BJ (cell line): ENCODE data around the gene FHAD1. TPM values are rescaled to one million over a fixed set of nuclear protein-coding genes. Genes with fewer than 3 reads are reported as not detected.

Experiments used
- CTCF ChIA-PET: fragments of 350-600 bp; formaldehyde crosslinking; extraction: SDS; loops from one replicate; lab custom pipeline; 2021; ENCODE audit warnings: antibody characterized with exemption, inconsistent platforms; lab: Yijun Ruan, JAX
- POLR2A ChIA-PET: fragments of 300-600 bp; sonication (Branson Sonifier 250); formaldehyde crosslinking; extraction: SDS; loops from one replicate; lab custom pipeline; 2021; ENCODE audit warnings: antibody characterized with exemption; lab: Charles Lee
- DNase-seq: peaks from one replicate; pipeline ENCODE4 v3.0.0-alpha.2; 2011; ENCODE audit warnings: low read depth
- H3K27me3 ChIP-seq: 2 replicates; pipeline ENCODE4 v1.6.0; 2011; ENCODE audit warnings: low read length; ENCODE audit not compliant: control insufficient read depth, insufficient read depth
- H3K36me3 ChIP-seq: 2 replicates; pipeline ENCODE4 v1.5.1; 2011; ENCODE audit warnings: low read length; ENCODE audit not compliant: control insufficient read depth, insufficient read depth
- H3K4me3 ChIP-seq: 2 replicates; pipeline ENCODE4 v1.5.1; 2011; ENCODE audit warnings: low read depth, mild to moderate bottlenecking, control low read depth, low read length
- polyA plus RNA-seq: library from polyadenylated mRNA; depleted of rRNA; stranded (reverse); fragments of >200 nt; gene quantifications from 2 replicates; pipeline ENCODE4 v1.2.3, GENCODE V29; 2011
- TF ChIP-seq, protein P1 (sequence below): IDR thresholded peaks from 2 replicates; pipeline ENCODE4 v1.5.1; 2011; ENCODE audit warnings: low read depth, mild to moderate bottlenecking, control low read depth, inconsistent platforms, low read length, moderate library complexity; ENCODE audit not compliant: insufficient read depth

The FHAD1 gene
- polyA plus RNA-seq, 1 experiment, result not detected

DNA sequence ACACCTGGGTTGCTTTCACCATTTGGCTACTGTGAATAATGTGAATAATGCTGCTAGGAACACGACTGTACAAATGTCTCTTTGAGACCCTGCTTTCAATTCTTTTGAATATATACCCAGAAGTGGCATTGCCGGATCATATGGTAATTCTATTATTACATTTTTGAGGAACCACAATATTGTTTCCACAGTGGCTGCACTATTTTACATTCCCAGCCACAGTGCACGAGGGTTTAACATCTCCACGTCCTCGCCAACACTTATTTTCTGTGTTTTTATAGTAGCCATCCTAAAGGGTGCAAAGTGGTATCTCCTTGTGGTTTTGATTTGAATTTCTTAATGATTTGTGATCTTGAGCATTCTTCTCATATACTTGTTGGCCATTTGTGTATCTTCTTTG, 15.7 kb downstream of the FHAD1 start:
- POLR2A ChIA-PET, result no interaction called here
- TF ChIP-seq, protein P1, sequence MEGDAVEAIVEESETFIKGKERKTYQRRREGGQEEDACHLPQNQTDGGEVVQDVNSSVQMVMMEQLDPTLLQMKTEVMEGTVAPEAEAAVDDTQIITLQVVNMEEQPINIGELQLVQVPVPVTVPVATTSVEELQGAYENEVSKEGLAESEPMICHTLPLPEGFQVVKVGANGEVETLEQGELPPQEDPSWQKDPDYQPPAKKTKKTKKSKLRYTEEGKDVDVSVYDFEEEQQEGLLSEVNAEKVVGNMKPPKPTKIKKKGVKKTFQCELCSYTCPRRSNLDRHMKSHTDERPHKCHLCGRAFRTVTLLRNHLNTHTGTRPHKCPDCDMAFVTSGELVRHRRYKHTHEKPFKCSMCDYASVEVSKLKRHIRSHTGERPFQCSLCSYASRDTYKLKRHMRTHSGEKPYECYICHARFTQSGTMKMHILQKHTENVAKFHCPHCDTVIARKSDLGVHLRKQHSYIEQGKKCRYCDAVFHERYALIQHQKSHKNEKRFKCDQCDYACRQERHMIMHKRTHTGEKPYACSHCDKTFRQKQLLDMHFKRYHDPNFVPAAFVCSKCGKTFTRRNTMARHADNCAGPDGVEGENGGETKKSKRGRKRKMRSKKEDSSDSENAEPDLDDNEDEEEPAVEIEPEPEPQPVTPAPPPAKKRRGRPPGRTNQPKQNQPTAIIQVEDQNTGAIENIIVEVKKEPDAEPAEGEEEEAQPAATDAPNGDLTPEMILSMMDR, result no peak
- Histone ChIP-seq H3K36me3 (no peaks in the 10 kb centered on the region), H3K27me3 (no peaks in the 10 kb centered on the region), H3K4me3 (no peak overlapping the region)
- CTCF ChIA-PET, result interaction anchor here (4.8 kb wide), 1 partner anchor 10 kb away, joined by 21 read pairs; no protein-coding TSS in a partner anchor
- DNase-seq, result no peak

DNA sequence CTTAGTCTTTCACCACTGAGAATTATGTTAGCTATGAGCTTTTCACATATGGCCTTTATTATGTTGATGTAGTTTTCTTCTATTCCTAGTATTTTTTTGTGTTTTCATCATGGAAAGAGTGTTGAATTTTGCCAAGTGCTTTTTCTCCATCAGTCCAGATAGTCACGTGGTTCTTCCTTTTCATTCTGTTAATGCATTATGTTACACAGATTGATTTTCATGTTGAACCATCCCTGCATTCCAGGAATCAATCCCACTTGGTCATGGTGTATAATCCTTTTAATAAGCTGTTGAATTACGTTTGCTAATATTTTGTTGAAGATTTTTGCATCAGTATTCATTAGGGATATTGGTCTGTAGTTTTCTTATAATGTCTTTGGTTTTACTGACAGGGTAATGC, 17.7 kb downstream of the FHAD1 start:
- no peak overlapping the region for H3K4me3 ChIP-seq
- H3K36me3 ChIP-seq, result no peaks in the 10 kb centered on the region
- POLR2A ChIA-PET, result no interaction called here
- no peak for DNase-seq
- CTCF ChIA-PET, result interaction anchor here (0.7 to 1.5 kb wide), 4 partner anchors 9 to 136 kb away, joined by 3 to 6 read pairs (median 4); no protein-coding TSS in a partner anchor
- TF ChIP-seq, protein P1, result no peak
- H3K27me3 ChIP-seq, result no peaks in the 10 kb centered on the region

DNA sequence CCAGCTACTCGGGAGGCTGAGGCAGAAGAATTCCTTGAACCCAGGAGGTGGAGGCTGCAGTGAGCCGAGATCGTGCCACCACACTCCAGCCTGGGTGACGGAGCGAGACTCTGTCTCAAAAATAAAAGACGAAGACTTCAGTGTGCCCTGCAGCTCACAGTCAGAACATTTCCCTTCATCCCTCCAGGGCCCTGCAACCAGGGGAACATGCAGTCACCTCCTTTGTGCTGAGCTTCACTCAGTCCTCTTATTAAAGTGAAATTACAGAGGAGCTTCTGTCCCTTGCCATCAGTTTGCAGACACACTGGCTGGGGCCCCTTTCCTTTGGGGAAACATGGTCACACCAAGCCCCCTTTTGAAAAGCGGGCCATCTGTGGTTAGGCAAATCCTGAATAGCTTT, 24.2 kb downstream of the FHAD1 start:
- TF ChIP-seq, protein P1, result no peak
- ChIA-PET CTCF (interaction anchor here (0.9 to 7.1 kb wide), 7 partner anchors 10 to 145 kb away, joined by 3 to 127 read pairs (median 10); partner anchors contain the start of gene TMEM51), POLR2A (no interaction called here)
- no peak for DNase-seq
- Histone ChIP-seq H3K27me3 (peaks cover 9% of the 10 kb centered on the region), H3K4me3 (no peak overlapping the region), H3K36me3 (no peaks in the 10 kb centered on the region)

DNA sequence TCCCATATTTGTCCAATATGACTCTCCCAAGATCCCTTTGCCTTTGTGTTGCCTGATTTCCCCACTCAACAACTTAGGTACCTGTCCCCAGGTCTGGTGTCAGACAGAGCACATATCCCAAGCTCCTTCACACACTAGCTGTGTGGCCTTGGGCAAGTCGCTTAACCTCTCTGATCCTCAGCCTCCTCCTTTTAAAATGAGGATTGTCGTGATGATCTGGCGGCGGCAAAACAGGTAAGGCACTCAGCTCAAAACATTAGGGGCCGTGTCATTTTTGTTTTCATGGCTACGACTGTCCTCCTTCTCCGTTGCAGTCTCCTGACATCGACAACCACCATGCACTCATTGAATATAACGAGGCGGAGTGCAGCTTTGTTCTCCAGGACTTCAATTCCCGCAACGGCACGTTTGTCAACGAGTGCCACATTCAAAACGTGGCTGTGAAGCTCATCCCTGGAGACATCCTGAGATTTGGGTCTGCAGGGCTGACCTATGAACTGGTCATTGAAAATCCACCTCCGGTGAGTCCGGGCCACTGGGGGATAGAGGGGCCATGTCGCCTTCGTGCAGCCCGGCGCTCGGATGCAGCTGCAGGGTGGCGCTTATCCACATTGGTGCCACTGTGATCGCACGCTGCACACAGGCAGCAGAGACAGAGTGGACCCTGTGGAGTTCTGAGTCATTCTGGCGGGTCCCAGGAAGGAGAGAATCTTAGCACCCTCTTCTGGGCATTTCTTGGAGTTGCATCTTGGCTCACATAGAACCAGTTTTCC, 25.2 kb downstream of the FHAD1 start:
- TF ChIP-seq, protein P1, result peak; percentile 81
- Histone ChIP-seq H3K4me3 (no peak overlapping the region), H3K36me3 (no peaks in the 10 kb centered on the region), H3K27me3 (peaks cover 9% of the 10 kb centered on the region)
- ChIA-PET POLR2A (no interaction called here), CTCF (interaction anchor here (0.6 to 7.1 kb wide), 23 partner anchors 9 to 242 kb away, joined by 3 to 127 read pairs (median 4); partner anchors contain the start of gene TMEM51)
- DNase-seq, result no peak

DNA sequence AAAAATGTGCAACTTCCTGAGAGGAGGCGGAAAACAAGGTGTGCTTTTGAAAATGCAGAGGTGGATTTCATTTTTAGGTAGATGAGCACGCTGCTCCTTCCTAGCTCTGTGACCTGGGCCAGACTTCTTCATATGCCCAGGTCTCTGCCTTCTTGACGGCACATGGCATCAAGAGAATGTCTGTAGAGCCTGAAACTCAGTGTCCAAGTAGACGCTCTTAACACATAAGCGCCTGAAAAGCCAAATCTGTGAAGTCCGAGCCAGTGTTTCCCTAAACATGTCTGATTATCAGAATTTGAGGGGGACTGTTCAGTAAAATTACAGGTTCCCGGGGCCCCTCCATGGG, 25.7 kb downstream of the FHAD1 start:
- ChIA-PET POLR2A (no interaction called here), CTCF (interaction anchor here (0.7 to 7.1 kb wide), 16 partner anchors 8 to 161 kb away, joined by 3 to 127 read pairs (median 5); partner anchors contain the start of gene TMEM51)
- Histone ChIP-seq H3K36me3 (no peaks in the 10 kb centered on the region), H3K27me3 (peaks cover 9% of the 10 kb centered on the region), H3K4me3 (no peak overlapping the region)
- TF ChIP-seq, protein P1, result no peak
- DNase-seq, result no peak
